ENCODE measurements around the gene SYT11.

DNA sequence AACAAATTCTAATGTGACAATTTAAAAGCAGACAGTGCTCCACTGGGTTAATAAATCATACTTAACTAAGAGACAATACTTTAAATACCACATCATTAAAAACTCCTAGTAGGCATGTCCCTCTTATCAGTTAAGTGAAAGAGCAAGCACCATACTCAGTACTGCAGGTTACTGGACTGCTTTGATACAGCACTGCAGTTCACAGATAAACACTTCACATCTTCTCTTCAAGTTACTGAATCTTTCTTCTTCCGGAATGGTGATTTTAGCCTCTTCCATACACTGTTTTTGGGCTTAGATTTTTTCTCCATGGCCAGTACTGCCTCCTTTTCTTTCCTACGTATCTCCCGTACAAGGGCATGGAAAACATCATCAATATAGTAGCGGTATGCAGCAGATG, 40.8 kb downstream of the SYT11 start:
- TF ChIP-seq TOX (CRISPR knock-in tag; IDR thresholded peaks at IDR 0.05; ENCODE audit: borderline replicate concordance) (no peak), GLIS3 (CRISPR knock-in tag; IDR thresholded peaks at IDR 0.05) (no peak), RARB (CRISPR knock-in tag; IDR thresholded peaks at IDR 0.05) (no peak), ZNF565 (CRISPR knock-in tag; conservative IDR thresholded peaks at IDR 0.05; ENCODE audit: low read depth) (no peak), ARNTL (CRISPR knock-in tag; IDR thresholded peaks at IDR 0.05; ENCODE audit: borderline replicate concordance, low read depth) (no peak), ZNF70 (CRISPR knock-in tag; IDR thresholded peaks at IDR 0.05) (no peak), ZFP3 (CRISPR knock-in tag; IDR thresholded peaks at IDR 0.05) (no peak), SNAI2 (CRISPR knock-in tag; IDR thresholded peaks at IDR 0.05) (no peak)
- TF ChIP-seq, protein P1, sequence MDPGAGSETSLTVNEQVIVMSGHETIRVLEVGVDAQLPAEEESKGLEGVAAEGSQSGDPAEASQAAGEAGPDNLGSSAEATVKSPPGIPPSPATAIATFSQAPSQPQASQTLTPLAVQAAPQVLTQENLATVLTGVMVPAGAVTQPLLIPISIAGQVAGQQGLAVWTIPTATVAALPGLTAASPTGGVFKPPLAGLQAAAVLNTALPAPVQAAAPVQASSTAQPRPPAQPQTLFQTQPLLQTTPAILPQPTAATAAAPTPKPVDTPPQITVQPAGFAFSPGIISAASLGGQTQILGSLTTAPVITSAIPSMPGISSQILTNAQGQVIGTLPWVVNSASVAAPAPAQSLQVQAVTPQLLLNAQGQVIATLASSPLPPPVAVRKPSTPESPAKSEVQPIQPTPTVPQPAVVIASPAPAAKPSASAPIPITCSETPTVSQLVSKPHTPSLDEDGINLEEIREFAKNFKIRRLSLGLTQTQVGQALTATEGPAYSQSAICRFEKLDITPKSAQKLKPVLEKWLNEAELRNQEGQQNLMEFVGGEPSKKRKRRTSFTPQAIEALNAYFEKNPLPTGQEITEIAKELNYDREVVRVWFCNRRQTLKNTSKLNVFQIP (CRISPR knock-in tag; IDR thresholded peaks at IDR 0.05; ENCODE audit: borderline replicate concordance, low read depth), result no peak
- TF ChIP-seq, protein P2, sequence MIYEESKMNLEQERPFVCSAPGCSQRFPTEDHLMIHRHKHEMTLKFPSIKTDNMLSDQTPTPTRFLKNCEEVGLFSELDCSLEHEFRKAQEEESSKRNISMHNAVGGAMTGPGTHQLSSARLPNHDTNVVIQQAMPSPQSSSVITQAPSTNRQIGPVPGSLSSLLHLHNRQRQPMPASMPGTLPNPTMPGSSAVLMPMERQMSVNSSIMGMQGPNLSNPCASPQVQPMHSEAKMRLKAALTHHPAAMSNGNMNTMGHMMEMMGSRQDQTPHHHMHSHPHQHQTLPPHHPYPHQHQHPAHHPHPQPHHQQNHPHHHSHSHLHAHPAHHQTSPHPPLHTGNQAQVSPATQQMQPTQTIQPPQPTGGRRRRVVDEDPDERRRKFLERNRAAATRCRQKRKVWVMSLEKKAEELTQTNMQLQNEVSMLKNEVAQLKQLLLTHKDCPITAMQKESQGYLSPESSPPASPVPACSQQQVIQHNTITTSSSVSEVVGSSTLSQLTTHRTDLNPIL (CRISPR knock-in tag; IDR thresholded peaks at IDR 0.05; ENCODE audit: low read depth), result no peak
